NT2/D1 (cell line): Measurements from ENCODE around the gene LDLR.
A peak's percentile ranks its signal among the peaks of the same experiment; 100 is the strongest.
"Not testable (repeated sequence)": the region's sequence is repeated elsewhere in the genome, so short reads cannot be mapped to it uniquely, and the experiment has no call there.

Experiments used
- DNase-seq: peaks from one replicate; pipeline ENCODE4 v3.0.0-alpha.2; 2011; ENCODE audit warnings: low read depth, low spot score
- H3K27me3 ChIP-seq: 2 replicates; pipeline ENCODE4 v1.6.0; 2011; ENCODE audit warnings: mild to moderate bottlenecking; ENCODE audit not compliant: insufficient read length, insufficient read depth
- H3K36me3 ChIP-seq: 2 replicates; pipeline ENCODE4 v1.6.1; 2011; ENCODE audit warnings: mild to moderate bottlenecking, low read length, mixed read lengths; ENCODE audit not compliant: insufficient read depth, insufficient read length
- H3K4me1 ChIP-seq: 2 replicates; pipeline ENCODE4 v1.5.1; 2011; ENCODE audit not compliant: insufficient read depth, insufficient read length
- H3K4me3 ChIP-seq: 2 replicates; pipeline ENCODE4 v1.5.1; 2011; ENCODE audit warnings: low read depth; ENCODE audit not compliant: insufficient read length
- H3K9ac ChIP-seq: 2 replicates; pipeline ENCODE4 v1.6.0; 2011; ENCODE audit warnings: low read depth; ENCODE audit not compliant: insufficient read length
- H3K9me3 ChIP-seq: 2 replicates; pipeline ENCODE4 v1.5.1; 2011; ENCODE audit warnings: mild to moderate bottlenecking, low read length; ENCODE audit not compliant: insufficient read depth
- SUZ12 ChIP-seq: IDR thresholded peaks from 2 replicates; pipeline ENCODE4 v1.6.1; 2011; ENCODE audit not compliant: insufficient read length, insufficient read depth; ENCODE audit errors: extremely low read depth
- YY1 ChIP-seq: IDR thresholded peaks from 2 replicates; pipeline ENCODE4 v1.6.1; 2011; ENCODE audit not compliant: insufficient read length, insufficient read depth
- ZNF274 ChIP-seq: IDR thresholded peaks from 2 replicates; pipeline ENCODE4 v1.6.1; 2011; ENCODE audit warnings: mild to moderate bottlenecking, low read depth, low read length

The LDLR gene

GRCh38 chr19:11098327-11098726 is 9.1 kb downstream of the LDLR start:
- H3K4me1 ChIP-seq: peaks cover 19% of the 10 kb centered on the region
- no peaks in the 10 kb centered on the region for H3K27me3 ChIP-seq
- no peak for DNase-seq
- no peaks in the 10 kb centered on the region for H3K9me3 ChIP-seq
- peaks cover 88% of the 10 kb centered on the region for H3K36me3 ChIP-seq
- H3K4me3 ChIP-seq: no peak overlapping the region
- no peak overlapping the region for H3K9ac ChIP-seq
- TF ChIP-seq SUZ12: no peak
- no peak for TF ChIP-seq YY1
- TF ChIP-seq ZNF274: no peak

DNA sequence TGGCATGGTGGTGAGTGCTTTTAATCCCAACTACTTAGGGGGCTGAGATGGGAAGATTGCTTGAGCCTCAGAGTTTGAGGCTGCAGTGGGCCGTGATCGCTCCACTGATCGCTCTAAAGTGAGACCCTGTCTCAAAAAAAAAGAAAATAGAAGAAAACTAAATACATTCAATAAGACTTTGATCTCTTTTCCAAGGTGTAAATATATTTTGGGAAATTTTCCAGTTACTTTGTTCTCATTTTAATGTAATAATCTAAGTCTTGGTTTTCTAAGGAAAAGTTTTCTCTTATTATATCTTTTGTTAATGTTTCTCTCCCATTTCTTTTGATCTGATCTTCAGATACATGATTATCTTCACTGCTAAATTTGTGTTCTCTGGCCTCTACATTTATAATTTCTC is 9.6 kb downstream of the LDLR start:
- Histone ChIP-seq H3K4me1 (peaks cover 16% of the 10 kb centered on the region), H3K27me3 (no peaks in the 10 kb centered on the region), H3K4me3 (no peak overlapping the region), H3K9me3 (no peaks in the 10 kb centered on the region), H3K36me3 (peaks cover 88% of the 10 kb centered on the region), H3K9ac (no peak overlapping the region)
- DNase-seq: no peak
- no peak for TF ChIP-seq ZNF274
- no peak for TF ChIP-seq SUZ12
- TF ChIP-seq YY1: no peak

DNA sequence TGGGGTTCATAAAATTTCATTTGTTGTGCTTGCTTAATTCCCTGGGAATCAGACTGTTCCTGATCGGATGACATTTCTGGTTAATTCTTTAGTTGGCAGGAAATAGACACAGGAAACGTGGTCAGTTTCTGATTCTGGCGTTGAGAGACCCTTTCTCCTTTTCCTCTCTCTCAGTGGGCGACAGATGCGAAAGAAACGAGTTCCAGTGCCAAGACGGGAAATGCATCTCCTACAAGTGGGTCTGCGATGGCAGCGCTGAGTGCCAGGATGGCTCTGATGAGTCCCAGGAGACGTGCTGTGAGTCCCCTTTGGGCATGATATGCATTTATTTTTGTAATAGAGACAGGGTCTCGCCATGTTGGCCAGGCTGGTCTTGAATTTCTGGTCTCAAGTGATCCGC is 10.8 kb downstream of the LDLR start:
- Histone ChIP-seq H3K36me3 (peaks cover 88% of the 10 kb centered on the region), H3K27me3 (no peaks in the 10 kb centered on the region), H3K4me3 (no peak overlapping the region), H3K9ac (no peak overlapping the region), H3K4me1 (peaks cover 10% of the 10 kb centered on the region), H3K9me3 (no peaks in the 10 kb centered on the region)
- TF ChIP-seq YY1 (no peak), SUZ12 (no peak), ZNF274 (no peak)
- DNase-seq: no peak

DNA sequence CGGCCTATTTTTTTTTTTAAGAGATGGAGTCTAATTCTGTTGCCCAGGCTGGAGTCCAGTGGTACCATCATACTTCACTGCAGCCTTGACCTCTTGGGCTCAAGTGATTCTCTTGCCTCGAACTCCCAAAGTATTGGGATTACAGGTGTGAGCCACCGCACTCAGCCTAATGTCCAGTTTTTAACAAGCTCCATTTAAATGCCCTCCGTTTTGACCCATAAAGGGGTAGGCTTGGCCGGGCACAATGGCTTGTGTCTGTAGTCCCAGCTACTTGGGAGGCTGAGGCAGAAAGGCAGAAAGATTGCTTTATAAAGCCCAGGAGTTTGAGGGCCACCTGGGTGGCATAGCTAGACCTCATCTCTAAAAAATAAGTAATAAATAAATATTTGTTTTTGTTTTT is 11.8 kb downstream of the LDLR start:
- Histone ChIP-seq H3K4me1 (peaks cover 12% of the 10 kb centered on the region), H3K9ac (no peak overlapping the region), H3K4me3 (no peak overlapping the region), H3K27me3 (no peaks in the 10 kb centered on the region), H3K9me3 (no peaks in the 10 kb centered on the region), H3K36me3 (peaks cover 89% of the 10 kb centered on the region)
- TF ChIP-seq YY1 (no peak), SUZ12 (no peak), ZNF274 (no peak)
- DNase-seq: no peak

- Histone ChIP-seq H3K9ac (no peak overlapping the region), H3K36me3 (peaks cover 90% of the 10 kb centered on the region)
- TF ChIP-seq ZNF274: no peak
- TF ChIP-seq YY1: no peak
- TF ChIP-seq SUZ12: no peak
Measured at GRCh38 chr19:11102944-11103343, 13.7 kb downstream of the LDLR start.

DNA sequence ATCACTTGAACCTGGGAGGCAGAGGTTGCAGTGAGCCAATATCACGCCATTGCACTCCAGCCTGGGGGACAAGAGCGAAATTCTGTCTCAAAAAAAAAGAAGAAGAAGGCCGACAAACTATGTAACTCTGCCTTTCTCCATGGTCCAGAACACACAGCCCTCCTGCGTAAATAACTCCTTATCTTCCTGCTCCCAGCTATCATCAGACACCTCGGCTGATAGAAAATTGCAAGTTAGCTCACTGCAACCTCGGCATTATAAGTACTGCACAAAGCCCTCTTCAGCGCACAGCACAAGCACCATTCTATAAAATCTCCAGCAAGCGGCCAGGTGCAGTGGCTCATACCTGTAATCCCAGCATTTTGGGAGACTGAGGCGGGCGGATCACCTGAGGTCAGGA is 14.4 kb downstream of the LDLR start:
- H3K4me1 ChIP-seq, DNase-seq, H3K27me3 ChIP-seq, H3K4me3 ChIP-seq, H3K9me3 ChIP-seq, H3K9ac ChIP-seq: not testable (repeated sequence)
- H3K36me3 ChIP-seq: peaks cover 90% of the 10 kb centered on the region

More at GRCh38 chr19:11102944-11103343, 13.7 kb downstream of the LDLR start:
- H3K4me1 ChIP-seq: peaks cover 6% of the 10 kb centered on the region
- H3K27me3 ChIP-seq: no peaks in the 10 kb centered on the region
- no peaks in the 10 kb centered on the region for H3K9me3 ChIP-seq
- no peak overlapping the region for H3K4me3 ChIP-seq
- DNase-seq: no peak

DNA sequence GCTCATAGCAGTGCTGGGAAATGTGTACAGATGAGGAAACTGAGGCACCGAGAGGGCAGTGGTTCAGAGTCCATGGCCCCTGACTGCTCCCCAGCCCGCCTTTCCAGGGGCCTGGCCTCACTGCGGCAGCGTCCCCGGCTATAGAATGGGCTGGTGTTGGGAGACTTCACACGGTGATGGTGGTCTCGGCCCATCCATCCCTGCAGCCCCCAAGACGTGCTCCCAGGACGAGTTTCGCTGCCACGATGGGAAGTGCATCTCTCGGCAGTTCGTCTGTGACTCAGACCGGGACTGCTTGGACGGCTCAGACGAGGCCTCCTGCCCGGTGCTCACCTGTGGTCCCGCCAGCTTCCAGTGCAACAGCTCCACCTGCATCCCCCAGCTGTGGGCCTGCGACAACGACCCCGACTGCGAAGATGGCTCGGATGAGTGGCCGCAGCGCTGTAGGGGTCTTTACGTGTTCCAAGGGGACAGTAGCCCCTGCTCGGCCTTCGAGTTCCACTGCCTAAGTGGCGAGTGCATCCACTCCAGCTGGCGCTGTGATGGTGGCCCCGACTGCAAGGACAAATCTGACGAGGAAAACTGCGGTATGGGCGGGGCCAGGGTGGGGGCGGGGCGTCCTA is 15.9 kb downstream of the LDLR start:
- no peak for TF ChIP-seq ZNF274
- TF ChIP-seq YY1: no peak
- TF ChIP-seq SUZ12: no peak
- H3K9ac ChIP-seq: peak overlapping the region; percentile 21
- peaks cover 6% of the 10 kb centered on the region for H3K4me1 ChIP-seq
- no peak for DNase-seq
- no peaks in the 10 kb centered on the region for H3K9me3 ChIP-seq
- no peak overlapping the region for H3K4me3 ChIP-seq
- no peaks in the 10 kb centered on the region for H3K27me3 ChIP-seq
- peaks cover 91% of the 10 kb centered on the region for H3K36me3 ChIP-seq
